Activated CD4-positive, alpha-beta T cell treated with anti-CD3 and anti-CD28 coated beads, Interleukin-2, Interleukin-4, amounts not matched to agents 100 ng/mL and 50 ng/mL, durations not matched to agents 16 hours and 8 hours (primary cell): ENCODE measurements around the gene APOL3.
"Not testable (repeated sequence)": the region's sequence is repeated elsewhere in the genome, so short reads cannot be mapped to it uniquely, and the experiment has no call there.

Experiments used
- DNase-seq: peaks from one replicate; pipeline ENCODE4 v3.0.0-alpha.2; 2020; ENCODE audit warnings: low spot score

Gene APOL3

GRCh38 chr22:36100908-36101307, 59.6 kb downstream of the APOL3 start:
- DNase-seq, result not testable (repeated sequence)

GRCh38 chr22:36100134-36100824, 60.3 kb downstream of the APOL3 start:
- DNase-seq, result no peak

GRCh38 chr22:36099561-36099960, 61.0 kb downstream of the APOL3 start:
- not testable (repeated sequence) for DNase-seq

- DNase-seq, result no peak
Observed at GRCh38 chr22:36097880-36098279, 62.7 kb downstream of the APOL3 start.

GRCh38 chr22:36090772-36091171, 69.8 kb downstream of the APOL3 start:
- not testable (repeated sequence) for DNase-seq
